Stimulated activated CD8-positive, alpha-beta memory T cell treated with anti-CD3 and anti-CD28 coated beads, Interleukin-12 subunit alpha, Interleukin-12 subunit beta, amount 100 ng/mL, for 24 hours (primary cell): ENCODE results near the gene ABCC2.
A peak's percentile ranks its signal among the peaks of the same experiment; 100 is the strongest.
"Not testable (repeated sequence)": the region's sequence is repeated elsewhere in the genome, so short reads cannot be mapped to it uniquely, and the experiment has no call there.

Experiments
- DNase-seq: peaks from one replicate; pipeline ENCODE4 v3.0.0-alpha.2; 2020; ENCODE audit errors: extremely low read depth

The ABCC2 gene

DNA sequence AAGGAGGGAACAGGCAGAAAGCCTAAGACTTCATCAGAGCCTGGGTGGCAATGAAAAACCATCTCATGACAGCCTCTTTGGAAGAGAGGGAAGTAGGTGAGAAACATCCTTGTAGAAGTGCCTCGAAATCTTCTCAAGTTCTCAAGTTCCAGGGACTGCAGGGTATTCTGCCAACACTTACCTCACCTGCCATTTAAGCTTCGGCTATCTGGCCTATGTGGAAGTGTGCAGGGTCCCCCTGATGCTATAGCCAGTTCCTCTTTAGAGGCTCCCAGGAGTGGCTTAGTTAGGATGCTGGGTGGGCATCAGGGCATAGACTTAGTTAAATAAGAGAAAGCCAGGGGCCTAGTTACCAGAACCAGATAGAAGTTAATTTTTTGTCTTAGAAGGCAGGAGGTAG, 27.0 kb downstream of the ABCC2 start:
- no peak for DNase-seq

DNA sequence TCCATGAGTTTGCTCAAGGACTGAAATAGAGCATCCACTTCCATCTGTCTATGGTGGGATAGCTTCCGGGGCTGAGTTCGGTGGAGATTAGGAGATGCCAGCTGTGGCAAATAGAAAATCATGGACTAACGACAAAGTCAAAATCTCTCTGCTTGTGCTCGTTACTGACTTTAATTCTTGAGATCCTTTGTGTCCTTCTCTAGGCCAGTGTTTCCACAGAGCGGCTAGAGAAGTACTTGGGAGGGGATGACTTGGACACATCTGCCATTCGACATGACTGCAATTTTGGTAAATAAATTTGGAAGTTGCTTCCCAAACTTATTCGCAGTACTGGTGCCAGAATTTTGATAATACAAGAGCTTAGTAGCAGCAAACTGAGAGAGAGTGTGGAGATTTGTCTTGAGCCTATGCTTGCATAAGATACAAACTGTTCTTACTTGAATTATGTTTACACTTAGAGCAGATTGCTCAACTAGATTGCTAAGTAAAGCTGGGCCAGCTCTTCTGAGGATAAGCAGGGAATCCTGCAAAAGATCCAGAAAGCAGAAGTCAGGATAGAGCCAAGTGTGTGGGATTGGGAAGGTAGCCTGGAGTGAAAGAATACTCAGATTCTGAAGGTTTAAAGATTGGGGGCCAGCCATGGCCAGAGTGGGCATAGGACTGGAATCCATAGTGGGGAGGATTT, 27.6 kb downstream of the ABCC2 start:
- no peak for DNase-seq

DNA sequence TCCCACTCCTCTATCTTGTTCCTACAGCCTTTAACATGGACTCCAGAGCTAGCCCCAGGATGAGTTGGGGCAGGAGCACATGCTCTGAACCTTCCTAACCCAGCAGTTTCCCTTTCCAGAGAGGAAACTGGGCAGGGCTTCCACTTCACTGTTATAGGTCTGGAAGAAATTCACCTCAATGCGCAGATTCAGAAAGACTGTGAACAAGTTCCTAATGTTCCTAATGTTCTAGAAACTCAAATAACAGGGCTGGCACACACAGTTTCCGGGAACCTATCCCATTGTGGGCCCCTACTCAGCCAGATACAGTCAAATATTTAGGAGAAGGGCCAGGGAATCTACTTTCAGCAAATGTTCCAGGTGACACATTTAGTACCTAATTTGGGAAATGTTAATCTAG, 29.7 kb downstream of the ABCC2 start:
- no peak for DNase-seq

DNA sequence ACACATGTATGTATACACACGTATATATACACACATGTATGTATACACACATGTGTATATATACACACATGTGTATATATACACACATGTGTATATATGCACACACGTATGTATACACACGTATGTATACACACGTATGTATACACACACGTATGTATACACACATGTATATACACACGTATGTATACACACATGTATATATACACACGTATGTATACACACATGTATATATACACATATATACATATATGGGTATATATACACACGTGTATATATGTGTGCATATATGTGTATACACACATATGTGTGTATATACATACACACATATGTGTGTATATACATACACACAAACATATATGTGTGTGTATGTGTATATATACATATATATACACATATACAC, 31.7 kb downstream of the ABCC2 start:
- DNase-seq, result no peak

DNA sequence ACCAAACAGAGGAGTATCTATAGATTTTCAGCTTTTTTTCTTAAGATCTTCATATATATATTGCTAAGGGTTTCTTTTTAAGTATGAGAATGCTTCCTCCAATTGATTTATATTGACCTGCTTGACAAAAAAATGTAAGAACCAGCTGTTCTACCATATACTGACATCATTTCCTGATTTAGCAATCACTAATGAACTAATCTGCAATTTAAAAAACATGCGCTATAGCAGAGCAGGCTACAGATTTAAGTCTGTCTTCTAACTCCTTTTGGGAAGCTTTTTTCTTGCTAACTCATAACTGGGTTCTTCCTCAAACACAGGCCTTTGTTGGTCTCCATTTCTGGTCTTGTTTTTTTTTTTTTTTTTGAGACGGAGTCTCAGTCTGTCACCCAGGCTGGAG, 33.2 kb downstream of the ABCC2 start:
- no peak for DNase-seq

DNA sequence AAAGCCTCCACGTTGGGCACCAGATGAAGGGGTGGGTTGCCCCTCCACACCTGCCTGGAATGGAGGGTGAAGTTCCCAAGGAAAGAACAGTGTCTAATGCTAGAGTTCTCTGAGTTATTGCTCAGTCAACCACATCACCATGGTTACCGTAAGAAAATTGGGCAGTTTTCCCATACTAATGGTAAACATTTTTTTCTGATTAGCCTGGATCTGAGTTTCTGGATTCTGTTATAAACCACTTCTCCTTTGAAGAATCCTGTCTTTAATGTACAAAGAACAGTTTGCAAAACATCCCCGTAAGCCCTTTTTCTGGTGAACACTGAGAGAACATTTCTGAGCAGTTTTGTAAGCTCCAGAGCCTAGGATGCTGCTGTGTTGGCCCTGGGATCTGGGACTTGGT, 45.5 kb downstream of the ABCC2 start:
- no peak for DNase-seq

DNA sequence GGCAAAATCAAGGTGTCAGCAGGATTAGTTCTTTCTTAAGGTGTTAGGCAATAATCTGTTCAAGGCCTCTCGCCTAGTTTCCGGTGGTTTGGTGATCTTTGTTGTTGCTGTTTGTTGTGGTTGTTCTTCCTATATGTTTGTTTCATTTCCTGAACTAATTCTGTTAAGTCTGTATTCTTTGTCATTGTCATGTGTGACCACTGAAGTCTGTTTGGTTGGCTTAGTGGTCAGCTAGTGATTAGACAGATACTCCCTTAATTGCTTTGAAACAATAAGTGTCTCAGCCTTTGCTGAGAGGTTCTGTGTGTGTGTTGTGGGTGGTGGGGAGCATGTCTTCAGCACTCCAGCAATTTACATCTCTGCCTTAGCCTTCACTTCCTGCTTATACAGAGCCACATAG, 46.0 kb downstream of the ABCC2 start:
- DNase-seq, result no peak

DNA sequence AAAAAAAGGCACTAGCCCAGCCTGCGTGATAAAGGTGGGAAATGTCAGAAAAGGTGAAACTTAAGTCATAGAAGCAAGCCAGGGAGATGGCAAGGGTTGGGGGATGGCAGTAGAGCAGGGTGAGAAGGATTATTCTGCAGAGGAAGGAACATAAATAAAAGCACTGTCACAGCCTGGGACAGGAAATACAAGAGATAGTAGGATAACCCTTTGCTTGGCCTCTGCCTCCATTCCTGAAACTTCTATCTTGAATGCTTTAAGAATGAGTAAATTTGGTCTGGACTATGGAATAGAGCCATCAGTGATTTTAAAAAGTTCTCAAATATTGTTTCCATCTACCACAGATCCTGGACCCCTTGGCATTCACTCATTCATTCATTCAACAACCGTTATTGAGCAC, 50.0 kb downstream of the ABCC2 start:
- DNase-seq, result no peak

DNA sequence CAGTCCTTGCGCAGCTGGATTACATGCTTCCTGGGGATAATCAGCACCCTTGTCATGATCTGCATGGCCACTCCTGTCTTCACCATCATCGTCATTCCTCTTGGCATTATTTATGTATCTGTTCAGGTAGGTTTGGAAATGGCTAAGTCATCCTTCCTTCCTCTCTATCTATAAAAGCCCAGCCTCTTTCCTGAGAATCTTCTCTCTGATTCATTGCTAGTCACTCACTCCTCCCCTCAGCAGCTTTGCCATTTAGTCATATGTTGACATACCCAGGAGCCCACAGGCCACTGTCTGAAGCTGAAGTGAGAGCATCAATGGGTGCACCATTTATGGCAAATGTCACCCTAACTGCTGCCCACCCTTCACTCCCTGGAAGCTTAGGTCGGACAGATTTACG, 52.0 kb downstream of the ABCC2 start:
- no peak for DNase-seq

DNA sequence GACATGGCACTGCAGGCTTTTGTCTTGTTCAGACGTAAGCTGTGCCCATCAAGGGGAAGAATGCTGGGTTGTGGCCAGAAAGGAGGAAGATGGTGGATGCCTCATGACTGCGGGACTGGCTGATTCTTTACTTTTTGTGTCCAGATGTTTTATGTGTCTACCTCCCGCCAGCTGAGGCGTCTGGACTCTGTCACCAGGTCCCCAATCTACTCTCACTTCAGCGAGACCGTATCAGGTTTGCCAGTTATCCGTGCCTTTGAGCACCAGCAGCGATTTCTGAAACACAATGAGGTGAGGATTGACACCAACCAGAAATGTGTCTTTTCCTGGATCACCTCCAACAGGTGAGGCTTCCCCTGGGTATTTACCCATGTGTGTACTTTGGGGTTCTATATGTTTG, 53.5 kb downstream of the ABCC2 start:
- DNase-seq, result no peak

DNA sequence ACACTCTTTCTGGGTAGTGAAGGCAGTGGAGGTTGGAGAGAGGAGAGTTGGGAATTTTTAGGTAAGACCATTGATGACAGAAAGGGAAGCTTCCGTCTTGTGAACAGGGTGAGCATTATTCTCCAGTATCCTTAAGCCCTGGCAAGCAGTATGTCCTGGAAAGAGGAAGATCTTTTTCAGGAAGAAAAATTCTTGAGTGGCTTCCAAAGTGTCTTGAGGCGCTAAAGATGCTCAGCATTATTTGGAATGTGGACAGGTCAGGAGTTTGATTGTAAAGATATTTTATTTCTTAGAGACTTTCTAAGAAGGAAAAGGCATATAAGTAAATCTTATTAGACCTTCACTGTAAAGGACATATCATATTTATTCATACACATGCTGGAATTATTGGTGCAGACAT, 54.3 kb downstream of the ABCC2 start:
- no peak for DNase-seq

DNA sequence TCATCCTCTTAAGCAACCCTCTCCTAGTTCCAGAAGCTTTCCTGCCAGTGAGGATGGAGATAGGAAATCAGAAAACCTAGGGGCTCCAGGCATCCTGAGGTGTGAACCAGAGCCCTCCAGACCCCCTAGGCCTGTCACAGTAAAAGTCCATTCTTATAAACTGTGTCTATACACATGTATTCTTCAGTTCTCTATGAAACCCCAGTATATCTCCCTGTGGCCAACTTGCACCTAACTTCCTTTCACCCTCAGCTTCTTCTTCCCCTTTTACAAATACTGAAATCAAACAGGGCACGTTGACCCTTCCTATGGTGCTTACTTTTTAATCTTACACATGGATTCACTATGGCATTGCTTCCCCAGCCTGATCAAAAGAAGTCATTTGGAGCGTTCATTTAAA, 58.4 kb downstream of the ABCC2 start:
- not testable (repeated sequence) for DNase-seq

DNA sequence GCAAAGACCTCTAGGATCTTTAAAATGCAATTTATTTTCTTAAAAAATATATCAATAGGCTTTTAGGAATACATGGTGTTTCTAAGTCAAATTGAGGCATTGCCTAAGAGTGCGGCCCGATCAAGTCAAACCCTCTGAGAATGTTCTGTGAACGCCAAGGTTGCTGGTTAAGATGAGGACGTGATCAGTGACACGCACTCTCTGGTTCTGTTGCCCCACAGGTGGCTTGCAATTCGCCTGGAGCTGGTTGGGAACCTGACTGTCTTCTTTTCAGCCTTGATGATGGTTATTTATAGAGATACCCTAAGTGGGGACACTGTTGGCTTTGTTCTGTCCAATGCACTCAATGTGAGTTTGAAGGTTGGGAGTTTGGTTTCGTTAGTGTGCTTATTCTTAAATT, 59.3 kb downstream of the ABCC2 start:
- DNase-seq, result no peak

DNA sequence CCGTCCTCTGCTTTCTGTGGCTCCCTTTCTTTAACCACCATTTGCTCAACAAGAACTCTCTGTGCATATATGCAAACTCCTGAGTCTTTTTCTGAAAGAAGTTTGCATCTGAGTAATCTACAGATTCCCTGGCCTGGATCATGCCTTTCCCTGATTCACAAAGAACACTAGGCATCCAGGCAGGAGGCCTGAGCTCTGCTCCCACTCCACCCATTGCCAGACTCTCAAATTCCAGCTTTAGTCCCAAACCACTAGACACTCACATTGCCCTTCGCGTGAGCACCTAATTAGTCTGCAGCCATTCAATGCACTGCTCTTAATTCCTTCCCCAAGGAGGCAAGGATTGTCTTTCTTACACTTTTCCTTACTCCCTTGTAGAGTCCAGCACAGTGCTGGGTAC, 60.9 kb downstream of the ABCC2 start:
- no peak for DNase-seq

DNA sequence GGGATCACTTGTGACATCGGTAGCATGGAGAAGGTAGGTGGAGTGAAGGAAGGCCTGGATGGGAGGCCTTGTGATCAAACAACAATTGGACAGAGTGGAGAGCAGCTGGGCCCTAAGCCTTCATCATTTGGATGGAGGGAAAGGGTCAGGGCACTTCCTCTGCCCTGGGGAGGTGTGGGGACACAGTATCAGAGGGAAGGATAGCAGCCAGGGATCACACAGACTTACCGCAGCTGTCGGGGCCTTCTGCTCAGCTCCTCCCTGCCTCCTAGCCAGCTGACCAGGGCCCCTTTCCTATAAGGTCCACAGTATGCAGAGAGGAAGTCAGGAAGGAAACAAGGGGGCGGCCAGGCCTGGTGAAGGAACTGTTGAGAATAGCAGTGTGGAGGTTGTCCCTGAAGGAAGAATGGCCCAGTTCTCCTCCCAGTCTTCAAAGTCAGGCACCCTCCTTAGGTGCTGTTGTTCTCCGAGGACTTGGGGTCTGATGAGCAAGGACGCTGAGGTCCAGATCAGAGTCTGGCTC, 62.1 kb downstream of the ABCC2 start:
- no peak for DNase-seq

DNA sequence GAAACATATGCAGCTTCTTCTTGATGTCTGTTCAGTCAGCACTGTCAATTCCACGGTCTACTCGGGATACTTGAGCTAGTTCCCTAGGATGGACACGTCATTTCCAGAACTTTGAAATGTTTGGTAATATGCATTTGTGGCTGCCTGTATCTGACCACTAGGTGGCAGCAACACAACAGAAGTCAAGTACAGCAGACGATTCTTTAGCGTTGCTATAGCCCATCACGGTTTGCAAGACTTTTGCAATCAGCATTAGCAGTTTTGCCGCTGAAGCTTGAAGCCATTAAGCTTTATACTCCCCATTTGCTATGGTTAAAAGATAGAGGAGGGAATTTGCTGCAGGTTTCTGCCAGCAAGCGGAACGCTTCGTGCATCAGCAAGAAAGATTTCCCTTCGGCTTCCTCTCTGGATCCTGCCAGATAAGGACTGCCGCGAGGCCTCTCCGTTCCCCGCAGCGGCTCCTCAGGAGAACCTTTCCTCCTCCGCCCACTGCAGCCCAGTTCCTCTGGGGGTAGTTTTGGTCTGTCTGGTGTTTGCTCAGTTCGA, 63.5 kb downstream of the ABCC2 start:
- peak; percentile 25 for DNase-seq

DNA sequence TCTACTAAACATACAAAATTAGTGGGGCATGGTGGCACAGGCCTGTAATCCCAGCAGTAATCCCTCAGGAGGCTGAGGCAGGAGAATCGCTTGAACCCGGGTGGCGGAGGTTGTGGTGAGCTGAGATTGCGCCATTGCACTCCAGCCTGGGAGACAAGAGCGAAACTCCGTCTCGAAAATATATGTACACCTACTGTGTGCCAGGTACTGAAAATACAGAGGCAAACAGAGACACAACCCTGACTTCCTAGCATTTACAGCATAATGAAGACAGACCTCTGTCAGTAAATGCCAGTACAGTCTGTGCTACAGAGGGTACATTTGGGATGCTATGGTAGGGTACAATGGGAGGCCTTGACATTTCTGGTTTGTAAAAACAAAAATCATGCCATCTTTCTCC, 66.6 kb downstream of the ABCC2 start:
- DNase-seq, result no peak

DNA sequence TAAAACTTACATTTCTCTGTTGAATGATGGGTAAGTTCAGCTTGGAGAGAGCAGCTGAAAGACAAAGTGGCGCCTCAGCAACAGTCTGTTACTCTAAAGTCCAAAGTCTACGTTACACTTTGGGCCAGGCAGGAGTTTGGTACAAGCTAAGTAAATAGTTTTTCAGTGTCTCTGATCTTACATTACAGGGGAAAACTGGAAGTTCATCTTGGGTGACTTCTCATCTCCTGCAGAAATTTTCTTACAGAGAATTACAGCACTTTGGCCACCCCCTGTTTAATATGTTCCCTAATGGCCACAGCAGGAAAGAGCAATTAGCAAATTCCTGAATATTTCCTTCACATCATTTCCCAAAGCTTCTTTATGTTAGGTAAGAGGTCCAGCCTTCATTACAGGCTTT, 67.1 kb downstream of the ABCC2 start:
- no peak for DNase-seq

DNA sequence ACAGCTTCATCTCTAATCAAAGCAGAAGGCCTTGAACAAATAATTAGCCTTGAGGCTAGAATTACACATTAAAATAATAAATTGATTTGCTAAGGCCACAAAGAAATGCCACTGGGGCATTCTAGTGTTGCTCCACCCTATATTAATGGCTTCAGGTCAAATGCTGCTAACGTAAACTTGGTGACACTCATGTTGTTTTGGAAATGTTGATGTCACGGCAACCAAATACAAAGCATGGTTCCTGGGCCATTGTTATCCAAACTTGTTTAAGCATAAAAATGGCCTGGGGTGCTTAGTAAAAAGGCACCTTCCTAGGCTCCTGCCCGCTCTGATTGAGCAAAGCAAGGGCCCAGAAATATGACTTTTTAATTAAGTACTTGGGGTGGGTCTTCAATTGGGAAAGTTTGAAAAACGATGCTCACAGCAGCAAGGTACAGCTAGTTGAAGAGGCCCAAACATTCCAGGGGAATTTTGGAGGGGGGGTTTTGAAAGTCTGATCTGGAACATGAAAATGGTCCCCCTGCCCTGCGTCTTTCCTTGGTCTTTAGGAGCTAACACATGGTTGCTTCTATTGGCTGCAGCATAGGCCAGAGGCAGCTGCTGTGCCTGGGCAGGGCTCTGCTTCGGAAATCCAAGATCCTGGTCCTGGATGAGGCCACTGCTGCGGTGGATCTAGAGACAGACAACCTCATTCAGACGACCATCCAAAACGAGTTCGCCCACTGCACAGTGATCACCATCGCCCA, 67.8 kb downstream of the ABCC2 start:
- DNase-seq, result no peak

DNA sequence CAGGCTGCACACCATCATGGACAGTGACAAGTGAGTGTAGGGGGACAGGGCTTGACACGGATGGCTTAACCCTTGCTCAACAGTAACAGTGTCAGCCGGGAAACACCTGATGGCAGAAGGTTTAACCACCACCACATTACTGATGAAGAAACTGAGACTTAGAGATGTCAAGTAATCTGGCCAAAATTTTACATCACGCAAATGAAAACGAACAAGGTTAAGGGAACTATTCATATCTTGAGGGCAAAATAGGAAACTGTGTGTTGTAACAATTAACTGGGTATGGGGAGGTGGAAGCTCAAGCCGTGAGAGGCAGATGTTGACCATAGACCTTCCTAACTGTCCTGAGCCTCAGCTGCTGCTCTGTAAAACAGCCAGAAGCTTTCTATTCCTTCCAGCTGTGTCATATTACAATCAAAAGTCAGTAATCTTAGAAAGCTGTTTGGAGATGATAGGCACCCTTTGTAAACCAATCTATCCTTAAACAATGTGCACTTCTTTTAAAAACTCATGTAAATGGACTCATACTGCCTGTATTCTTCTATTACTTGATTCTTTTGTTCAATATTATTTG, 68.4 kb downstream of the ABCC2 start:
- no peak for DNase-seq

DNA sequence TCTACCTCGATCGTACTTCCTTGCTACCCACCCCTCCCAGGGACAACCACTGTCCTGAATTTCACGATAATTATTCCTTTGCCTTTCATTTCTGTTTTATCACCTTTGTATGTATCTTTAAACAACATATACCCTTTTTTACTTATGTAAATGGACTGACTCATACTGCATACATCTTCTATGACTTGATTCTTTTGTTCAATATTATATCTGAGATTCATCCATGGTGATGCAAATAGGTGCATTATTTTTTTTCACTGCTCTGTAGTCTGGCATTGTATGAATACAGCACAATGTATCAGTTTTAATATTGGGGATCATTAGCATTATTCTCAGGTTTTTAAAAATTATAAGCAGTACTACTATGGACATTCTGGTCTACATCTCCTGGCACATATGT, 69.4 kb downstream of the ABCC2 start:
- no peak for DNase-seq

DNA sequence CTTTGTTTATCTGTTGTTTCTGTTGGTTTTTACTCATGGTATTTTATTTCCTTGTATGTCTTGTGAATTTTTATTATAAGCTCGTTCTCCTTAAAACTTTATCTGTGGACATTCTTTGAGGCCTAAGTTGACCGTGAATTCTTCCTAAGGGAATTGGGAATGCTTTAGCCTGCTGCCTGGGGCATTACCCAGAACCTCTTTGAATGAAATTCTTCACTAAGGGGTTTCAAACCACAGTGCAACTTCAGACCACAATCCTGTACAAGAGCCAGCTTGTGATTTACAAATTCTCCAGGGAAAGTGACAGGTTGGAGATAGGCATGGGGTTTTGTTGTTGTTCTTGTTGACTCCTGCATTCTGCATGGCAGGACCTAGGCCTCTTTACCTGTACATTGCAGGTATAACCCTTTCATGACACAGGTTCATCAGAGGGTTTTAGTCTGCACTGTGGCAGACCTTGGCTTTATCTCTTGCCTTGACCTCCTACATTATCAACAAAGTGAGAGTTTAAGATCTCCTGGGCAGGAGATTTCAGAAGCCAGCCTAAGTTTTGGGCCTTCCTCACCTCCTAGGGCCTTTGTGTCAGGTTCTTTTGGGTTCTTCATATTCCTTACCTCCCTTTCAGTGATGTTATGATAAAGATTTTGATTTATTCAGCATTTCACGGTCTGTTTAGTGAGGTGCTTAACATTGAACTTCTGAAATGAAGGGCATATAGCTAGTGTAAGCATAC, 70.2 kb downstream of the ABCC2 start:
- no peak for DNase-seq
